WTC11 (cell line): Measurements from ENCODE around the gene UBE2F. TPM values are rescaled to one million over a fixed set of nuclear protein-coding genes. Genes with fewer than 3 reads are reported as not detected.
A peak's percentile ranks its signal among the peaks of the same experiment; 100 is the strongest.

Experiments
- ATAC-seq: fragments of 200-7000 bp; cut with Tn5 transposase; 2 replicates; pipeline ENCODE4 v1.10.0; 2021; ENCODE audit warnings: mild to moderate bottlenecking, moderate library complexity
- CTCF ChIA-PET: fragments of 300-600 bp; sonication (Branson Sonifier 250); formaldehyde crosslinking; loops from one replicate; lab custom pipeline; 2021; ENCODE audit warnings: antibody characterized with exemption; lab: Charles Lee
- POLR2A ChIA-PET: fragments of 350-600 bp; sonication (Branson Sonifier 250); formaldehyde crosslinking; loops from one replicate; lab custom pipeline; 2021; ENCODE audit warnings: antibody characterized with exemption; lab: Charles Lee
- DNase-seq: peaks from one replicate; pipeline ENCODE4 v3.0.0; 2021; ENCODE audit warnings: low spot score
- H3K27ac Mint-ChIP-seq: 2 replicates; pipeline ENCODE4 v1.8.0; 2021; ENCODE audit warnings: mixed read lengths
- H3K27me3 Mint-ChIP-seq: 2 replicates; pipeline ENCODE4 v1.8.0; 2021; ENCODE audit warnings: low read depth, mild to moderate bottlenecking, moderate library complexity, mixed read lengths
- H3K36me3 Mint-ChIP-seq: 2 replicates; pipeline ENCODE4 v1.8.0; 2021; ENCODE audit warnings: mixed read lengths
- H3K4me1 Mint-ChIP-seq: 2 replicates; pipeline ENCODE4 v1.8.0; 2022; ENCODE audit warnings: mixed read lengths
- H3K4me3 Mint-ChIP-seq: 2 replicates; pipeline ENCODE4 v1.8.0; 2021; ENCODE audit warnings: mild to moderate bottlenecking, moderate library complexity, mixed read lengths
- H3K9me3 Mint-ChIP-seq: 2 replicates; pipeline ENCODE4 v1.8.0; 2021; ENCODE audit warnings: mixed read lengths
- CDX4 ChIP-seq: fragments of 250-450 bp; sonication (Bioruptor Pico); IDR thresholded peaks from 2 replicates; pipeline ENCODE4 v1.9.0; 2021; ENCODE audit warnings: moderate library complexity, mild to moderate bottlenecking, inconsistent platforms, borderline replicate concordance
- CTCF ChIP-seq: fragments of 200-600 bp; IDR thresholded peaks from 2 replicates; pipeline ENCODE4 v1.8.0; 2022; ENCODE audit warnings: antibody characterized with exemption
- E2F5 ChIP-seq: sonication (generic); formaldehyde crosslinking; IDR thresholded peaks from 2 replicates; pipeline ENCODE4 v1.8.1; 2022; ENCODE audit warnings: mild to moderate bottlenecking, moderate library complexity, missing genetic modification reagents
- EMX1 ChIP-seq: fragments of 250-450 bp; sonication (Bioruptor Pico); IDR thresholded peaks from 2 replicates; pipeline ENCODE4 v1.8.0; 2021; ENCODE audit warnings: mild to moderate bottlenecking
- ETV6 ChIP-seq: sonication (generic); formaldehyde crosslinking; IDR thresholded peaks from 2 replicates; pipeline ENCODE4 v1.8.1; 2022; ENCODE audit warnings: mild to moderate bottlenecking, missing genetic modification reagents
- FOXP1 ChIP-seq: sonication (generic); formaldehyde crosslinking; IDR thresholded peaks from 2 replicates; pipeline ENCODE4 v1.8.0; 2022; ENCODE audit warnings: missing genetic modification reagents, mild to moderate bottlenecking, moderate library complexity, borderline replicate concordance
- FOXP4 ChIP-seq: sonication (generic); formaldehyde crosslinking; IDR thresholded peaks from 2 replicates; pipeline ENCODE4 v1.8.0; 2022; ENCODE audit warnings: mild to moderate bottlenecking, missing genetic modification reagents
- IRF1 ChIP-seq: sonication (generic); formaldehyde crosslinking; IDR thresholded peaks from 2 replicates; pipeline ENCODE4 v1.8.0; 2023; ENCODE audit warnings: missing genetic modification reagents
- JAZF1 ChIP-seq: fragments of 250-450 bp; sonication (Bioruptor Pico); IDR thresholded peaks from 2 replicates; pipeline ENCODE4 v1.9.0; 2021; ENCODE audit warnings: moderate library complexity, mild to moderate bottlenecking, inconsistent platforms
- MAX ChIP-seq: sonication (generic); formaldehyde crosslinking; IDR thresholded peaks from 2 replicates; pipeline ENCODE4 v1.8.0; 2022; ENCODE audit warnings: mild to moderate bottlenecking, missing genetic modification reagents
- NR1H2 ChIP-seq: sonication (generic); formaldehyde crosslinking; IDR thresholded peaks from 2 replicates; pipeline ENCODE4 v1.9.0; 2021; ENCODE audit warnings: mild to moderate bottlenecking, moderate library complexity, missing genetic modification reagents
- NR3C1 ChIP-seq: sonication (generic); formaldehyde crosslinking; conservative IDR thresholded peaks from 2 replicates; pipeline ENCODE4 v1.8.1; 2023; ENCODE audit warnings: low read depth, mild to moderate bottlenecking, missing genetic modification reagents
- OVOL2 ChIP-seq: fragments of 250-450 bp; sonication (Bioruptor Pico); IDR thresholded peaks from 2 replicates; pipeline ENCODE4 v1.9.0; 2021; ENCODE audit warnings: mild to moderate bottlenecking, borderline replicate concordance
- PRRX2 ChIP-seq: fragments of 250-450 bp; sonication (Bioruptor Pico); IDR thresholded peaks from 2 replicates; pipeline ENCODE4 v1.8.0; 2021; ENCODE audit warnings: mild to moderate bottlenecking
- SP1 ChIP-seq: sonication (generic); formaldehyde crosslinking; conservative IDR thresholded peaks from 2 replicates; pipeline ENCODE4 v1.8.1; 2022; ENCODE audit warnings: missing genetic modification reagents
- STAT6 ChIP-seq: sonication (generic); formaldehyde crosslinking; conservative IDR thresholded peaks from 2 replicates; pipeline ENCODE4 v1.8.1; 2023; ENCODE audit warnings: mild to moderate bottlenecking, low read depth, missing genetic modification reagents, moderate library complexity
- TCF7 ChIP-seq: sonication (generic); formaldehyde crosslinking; IDR thresholded peaks from 2 replicates; pipeline ENCODE4 v1.8.0; 2022; ENCODE audit warnings: mild to moderate bottlenecking, low read depth, missing genetic modification reagents, moderate library complexity
- TEAD1 ChIP-seq: sonication (generic); formaldehyde crosslinking; IDR thresholded peaks from 2 replicates; pipeline ENCODE4 v1.8.0; 2022; ENCODE audit warnings: mild to moderate bottlenecking, missing genetic modification reagents
- ZNF232 ChIP-seq: sonication (generic); formaldehyde crosslinking; IDR thresholded peaks from 2 replicates; pipeline ENCODE4 v1.8.0; 2022; ENCODE audit warnings: mild to moderate bottlenecking, missing genetic modification reagents
- ZNF532 ChIP-seq: fragments of 250-450 bp; sonication (Bioruptor Pico); IDR thresholded peaks from 2 replicates; pipeline ENCODE4 v1.9.0; 2021; ENCODE audit warnings: mild to moderate bottlenecking, borderline replicate concordance
- total RNA-seq: library from RNA; stranded (reverse); gene quantifications from 3 replicates; pipeline ENCODE4 v1.2.3, GENCODE V29; 2021

UBE2F gene
- total RNA-seq, 1 experiment from 2014 or later, result 49.5 TPM

- no peaks in the 10 kb centered on the region for H3K27me3 Mint-ChIP-seq
- H3K4me3 Mint-ChIP-seq, result no peak overlapping the region
- peaks cover 31% of the 10 kb centered on the region for H3K4me1 Mint-ChIP-seq
- peaks cover 20% of the 10 kb centered on the region for H3K36me3 Mint-ChIP-seq
- H3K27ac Mint-ChIP-seq, result no peak overlapping the region
- no peak for ATAC-seq
- TF ChIP-seq TEAD1 (CRISPR knock-in tag), result no peak
- TF ChIP-seq OVOL2 (CRISPR knock-in tag), result no peak
- no peak for TF ChIP-seq FOXP1 (CRISPR knock-in tag)
- no peak for TF ChIP-seq IRF1 (CRISPR knock-in tag)
- no peak for TF ChIP-seq ZNF532 (CRISPR knock-in tag)
- TF ChIP-seq MAX (CRISPR knock-in tag), result no peak
- no peak for TF ChIP-seq ZNF232
- no peak for TF ChIP-seq SP1 (CRISPR knock-in tag)
- no peak for TF ChIP-seq JAZF1 (CRISPR knock-in tag)
- no peak for TF ChIP-seq CTCF
- TF ChIP-seq EMX1 (CRISPR knock-in tag), result no peak
- no peak for TF ChIP-seq ETV6 (CRISPR knock-in tag)
- TF ChIP-seq STAT6 (CRISPR knock-in tag), result no peak
- no peak for TF ChIP-seq NR3C1
- ChIA-PET CTCF (interaction anchor here (0.7 kb wide), 1 partner anchor 50 kb away, joined by 6 read pairs; no protein-coding TSS in a partner anchor), POLR2A (no interaction called here)
- DNase-seq, result no peak
- H3K9me3 Mint-ChIP-seq, result peaks cover 17% of the 10 kb centered on the region
Observed at GRCh38 chr2:237982039-237982725, 15.4 kb downstream of the UBE2F start.

GRCh38 chr2:237983922-237984321 is 17.1 kb downstream of the UBE2F start:
- no peak overlapping the region for H3K4me3 Mint-ChIP-seq
- ATAC-seq (no peak), DNase-seq (no peak)
- CTCF ChIA-PET, result no interaction called here
- peaks cover 27% of the 10 kb centered on the region for H3K36me3 Mint-ChIP-seq
- H3K4me1 Mint-ChIP-seq, result peaks cover 31% of the 10 kb centered on the region
- peaks cover 20% of the 10 kb centered on the region for H3K9me3 Mint-ChIP-seq
- H3K27me3 Mint-ChIP-seq, result no peaks in the 10 kb centered on the region
- POLR2A ChIA-PET, result no interaction called here
- H3K27ac Mint-ChIP-seq, result peak overlapping the region; percentile 39
- TF ChIP-seq PRRX2 (CRISPR knock-in tag), result no peak
- TF ChIP-seq TCF7 (CRISPR knock-in tag), result no peak
- TF ChIP-seq E2F5 (CRISPR knock-in tag), result no peak
- TF ChIP-seq CDX4 (CRISPR knock-in tag), result no peak
- no peak for TF ChIP-seq FOXP4
- no peak for TF ChIP-seq FOXP1 (CRISPR knock-in tag)
- no peak for TF ChIP-seq NR1H2
